ENCODE measurements around the gene FLT3LG.

The FLT3LG gene

DNA sequence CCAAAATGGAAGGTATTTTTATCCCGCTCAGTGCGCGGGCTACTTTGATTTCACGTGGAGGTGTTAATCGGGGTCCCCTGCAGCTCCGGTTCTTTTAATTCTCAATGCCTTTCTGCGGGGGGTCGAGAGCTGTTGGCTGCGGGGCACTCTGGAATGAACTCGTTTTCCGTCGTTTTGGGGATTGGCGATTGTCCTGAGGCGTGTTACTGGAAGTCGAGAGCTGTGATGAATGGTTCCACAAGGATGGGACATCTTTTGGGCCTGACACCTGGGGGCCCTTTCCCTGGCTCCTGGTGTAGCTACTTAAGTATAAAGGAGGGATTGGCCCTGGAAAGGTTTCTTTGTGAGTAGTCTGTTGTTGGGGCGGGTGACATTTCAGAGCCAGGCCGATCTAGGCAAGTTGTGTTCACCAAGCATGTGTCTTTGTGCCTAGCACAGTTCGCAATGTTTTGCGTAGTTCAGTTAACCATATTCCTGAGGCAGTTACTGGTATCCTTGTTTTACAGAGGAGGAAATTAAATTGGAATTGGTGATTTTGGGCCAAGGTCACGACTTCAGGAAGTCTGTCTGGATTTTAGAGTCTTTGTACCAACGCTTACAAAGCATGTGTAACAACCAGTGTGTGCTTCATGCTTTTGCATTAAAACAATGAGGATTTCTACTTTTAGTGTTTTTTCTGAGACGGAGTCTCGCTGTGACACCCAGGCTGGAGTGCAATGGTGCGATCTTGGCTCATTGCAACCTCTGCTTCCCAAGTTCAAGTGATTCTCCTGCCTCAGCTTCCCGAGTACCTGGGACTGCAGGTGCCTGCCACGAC is 14.2 kb downstream of the FLT3LG start:
- no peak for DNase-seq (ENCODE audit: low read depth in 2 of 2)

DNA sequence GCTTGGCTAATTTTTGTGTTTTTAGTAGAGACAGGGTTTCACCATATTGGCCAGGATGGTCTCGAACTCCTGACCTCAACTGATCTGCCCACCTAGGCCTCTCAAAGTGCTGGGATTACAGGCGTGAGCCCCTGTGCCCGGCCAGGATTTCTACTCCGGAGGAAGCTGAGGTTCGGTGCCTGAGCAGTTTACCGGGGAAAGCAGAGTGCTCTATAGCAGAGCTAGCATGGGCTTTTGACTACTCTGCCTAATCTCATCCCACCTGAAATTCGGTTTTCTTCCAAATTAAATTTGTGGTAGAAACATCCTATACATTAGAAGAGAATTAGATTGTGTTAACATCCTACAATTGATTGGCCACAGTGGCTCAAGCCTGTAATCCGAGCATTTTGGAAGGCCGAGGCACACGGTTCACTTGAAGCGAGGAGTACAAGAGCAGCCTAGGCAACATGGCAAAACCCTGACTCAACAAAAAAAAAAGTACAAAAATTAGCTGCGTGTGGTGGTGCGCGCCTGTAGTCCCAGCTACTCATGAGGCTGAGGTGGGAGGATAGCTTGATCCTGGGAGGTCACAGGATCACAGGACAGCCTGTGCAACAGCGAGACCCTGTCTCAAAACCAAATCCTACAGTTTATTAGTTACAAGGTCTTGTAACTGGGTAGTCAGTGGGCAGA is 15.0 kb downstream of the FLT3LG start:
- no peak for DNase-seq (ENCODE audit: low read depth in 2 of 2)

DNA sequence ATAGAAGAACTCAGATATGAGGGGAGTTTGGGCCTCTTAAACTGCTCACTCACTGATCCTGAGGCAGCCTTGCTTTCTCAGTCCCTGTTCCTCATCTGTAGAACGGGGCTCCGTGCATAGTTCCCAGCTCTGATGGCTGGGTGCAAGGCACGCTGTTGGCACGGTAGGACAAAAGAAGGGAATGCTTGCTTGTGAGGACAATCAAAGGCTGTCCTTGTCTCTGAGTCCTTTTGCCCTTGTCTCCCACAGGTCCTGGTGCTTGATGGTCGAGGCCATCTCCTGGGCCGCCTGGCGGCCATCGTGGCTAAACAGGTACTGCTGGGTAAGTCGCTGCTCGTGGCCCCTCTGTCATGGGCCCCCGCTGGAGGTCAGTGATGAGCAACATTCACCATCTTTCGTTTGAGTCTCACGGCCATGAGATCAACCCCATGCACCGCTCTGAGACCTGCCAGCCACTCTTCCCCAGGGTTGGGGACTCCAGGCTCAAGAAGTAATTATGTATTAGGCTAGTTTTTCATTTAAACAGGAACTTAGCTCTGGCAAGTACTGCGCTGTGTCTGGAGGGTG is 15.7 kb downstream of the FLT3LG start:
- no peak for DNase-seq (ENCODE audit: low read depth in 2 of 2)

DNA sequence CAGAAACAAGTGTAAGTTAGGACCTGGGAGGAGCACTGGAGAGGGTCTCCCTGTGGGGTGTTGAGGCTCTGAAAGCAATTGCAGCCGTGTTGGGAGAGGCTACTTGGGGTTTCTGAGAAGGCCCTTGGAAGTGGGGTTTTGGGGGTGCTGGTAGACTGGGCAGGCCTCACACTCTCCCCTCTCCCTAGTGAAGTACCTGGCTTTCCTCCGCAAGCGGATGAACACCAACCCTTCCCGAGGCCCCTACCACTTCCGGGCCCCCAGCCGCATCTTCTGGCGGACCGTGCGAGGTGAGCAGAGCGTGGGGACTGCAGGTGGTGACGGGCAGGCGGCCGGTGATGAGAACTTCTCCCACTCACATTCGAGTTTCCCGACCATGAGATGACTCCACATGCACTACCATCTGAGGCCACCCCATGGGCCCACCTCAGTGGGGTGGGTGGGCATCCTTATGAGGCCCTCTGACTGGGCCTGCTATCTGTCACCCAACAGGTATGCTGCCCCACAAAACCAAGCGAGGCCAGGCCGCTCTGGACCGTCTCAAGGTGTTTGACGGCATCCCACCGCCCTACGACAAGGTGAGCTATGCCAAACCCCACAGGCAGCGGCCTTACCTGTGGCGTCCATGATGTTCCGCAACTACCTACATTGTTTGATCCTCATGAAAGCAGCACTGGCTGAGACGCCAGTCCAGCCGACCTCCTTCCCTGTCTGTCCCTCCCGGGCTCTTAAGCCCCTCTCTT is 16.4 kb downstream of the FLT3LG start:
- no peak for DNase-seq (ENCODE audit: low read depth in 2 of 2)

DNA sequence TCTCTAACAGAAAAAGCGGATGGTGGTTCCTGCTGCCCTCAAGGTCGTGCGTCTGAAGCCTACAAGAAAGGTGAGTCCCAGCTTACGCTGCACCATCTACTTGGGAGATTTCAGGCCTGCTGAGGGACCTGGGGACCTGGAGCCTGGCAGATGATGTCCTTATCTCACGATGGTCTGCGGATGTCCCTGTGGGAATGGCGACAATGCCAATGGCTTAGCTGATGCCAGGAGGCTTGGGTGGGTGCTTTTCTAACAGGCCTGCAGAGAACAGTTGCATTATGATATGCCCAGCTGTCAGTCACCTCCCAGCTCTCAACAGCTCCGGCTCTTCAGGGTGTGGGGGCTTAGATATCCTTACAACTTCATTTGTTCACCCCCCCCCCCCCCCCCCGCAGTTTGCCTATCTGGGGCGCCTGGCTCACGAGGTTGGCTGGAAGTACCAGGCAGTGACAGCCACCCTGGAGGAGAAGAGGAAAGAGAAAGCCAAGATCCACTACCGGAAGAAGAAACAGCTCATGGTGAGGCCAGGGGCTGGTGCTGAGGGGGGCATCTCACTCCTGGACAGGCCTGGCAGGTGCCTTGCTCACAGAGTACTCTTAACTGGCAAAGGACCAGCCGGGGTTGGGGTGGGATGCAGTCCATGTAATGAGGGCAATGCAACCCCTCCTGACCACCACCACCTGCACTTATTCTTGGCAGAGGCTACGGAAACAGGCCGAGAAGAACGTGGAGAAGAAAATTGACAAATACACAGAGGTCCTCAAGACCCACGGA is 17.2 kb downstream of the FLT3LG start:
- no peak for DNase-seq (ENCODE audit: low read depth in 2 of 2)

DNA sequence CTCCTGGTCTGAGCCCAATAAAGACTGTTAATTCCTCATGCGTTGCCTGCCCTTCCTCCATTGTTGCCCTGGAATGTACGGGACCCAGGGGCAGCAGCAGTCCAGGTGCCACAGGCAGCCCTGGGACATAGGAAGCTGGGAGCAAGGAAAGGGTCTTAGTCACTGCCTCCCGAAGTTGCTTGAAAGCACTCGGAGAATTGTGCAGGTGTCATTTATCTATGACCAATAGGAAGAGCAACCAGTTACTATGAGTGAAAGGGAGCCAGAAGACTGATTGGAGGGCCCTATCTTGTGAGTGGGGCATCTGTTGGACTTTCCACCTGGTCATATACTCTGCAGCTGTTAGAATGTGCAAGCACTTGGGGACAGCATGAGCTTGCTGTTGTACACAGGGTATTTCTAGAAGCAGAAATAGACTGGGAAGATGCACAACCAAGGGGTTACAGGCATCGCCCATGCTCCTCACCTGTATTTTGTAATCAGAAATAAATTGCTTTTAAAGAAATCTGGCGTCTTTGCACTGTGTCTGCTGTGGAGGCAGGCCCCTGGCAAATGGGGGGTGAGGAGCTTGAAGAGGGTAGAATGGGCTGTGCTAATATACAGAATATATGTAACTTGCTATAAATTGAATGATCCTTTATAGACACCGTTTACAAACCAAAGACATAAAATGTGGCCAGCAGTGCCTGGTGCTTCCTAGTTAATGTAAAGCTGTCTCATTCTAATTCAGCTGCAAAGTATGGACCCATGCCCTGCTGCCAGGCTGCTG is 18.0 kb downstream of the FLT3LG start:
- no peak for DNase-seq (ENCODE audit: low read depth in 2 of 2)

DNA sequence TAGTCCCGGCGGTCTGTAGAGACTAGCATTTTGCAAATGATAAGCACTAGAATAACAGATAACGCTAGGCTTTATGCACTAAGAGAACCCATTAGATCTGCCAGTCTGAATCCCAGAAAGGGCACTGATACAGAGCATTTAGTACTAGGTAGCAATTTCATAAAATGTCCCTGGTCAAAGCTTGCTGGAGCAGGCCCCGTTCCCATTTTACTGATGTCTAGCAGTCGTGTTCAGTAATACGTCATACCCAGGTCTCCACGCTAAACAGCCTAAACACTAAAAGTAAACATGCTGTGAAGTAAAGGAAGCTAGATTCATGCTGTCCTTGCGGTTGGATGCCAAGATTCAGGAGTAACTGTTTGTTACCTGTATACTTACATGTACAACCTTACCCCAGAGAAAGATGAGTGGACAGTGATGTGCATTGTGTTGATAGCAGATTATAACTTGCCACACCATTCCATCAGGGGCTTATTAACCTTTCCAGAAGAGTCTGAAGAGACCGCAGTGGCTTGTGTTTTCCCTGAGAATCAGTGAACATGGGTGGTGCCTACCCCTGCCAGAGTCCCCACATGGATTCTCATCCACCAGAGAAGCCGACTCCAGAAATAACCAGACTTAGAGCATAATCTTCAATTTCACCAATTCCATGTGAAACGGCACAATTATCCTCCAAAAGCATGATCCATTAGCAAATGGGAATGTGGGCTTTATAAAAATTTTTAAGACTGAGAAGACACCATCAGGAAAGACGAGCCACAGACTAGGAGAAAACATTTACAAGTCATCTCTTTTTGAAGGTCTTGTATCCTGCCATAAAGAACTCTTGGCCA is 18.8 kb downstream of the FLT3LG start:
- DNase-seq (ENCODE audit: low read depth in 2 of 2) = no peak

DNA sequence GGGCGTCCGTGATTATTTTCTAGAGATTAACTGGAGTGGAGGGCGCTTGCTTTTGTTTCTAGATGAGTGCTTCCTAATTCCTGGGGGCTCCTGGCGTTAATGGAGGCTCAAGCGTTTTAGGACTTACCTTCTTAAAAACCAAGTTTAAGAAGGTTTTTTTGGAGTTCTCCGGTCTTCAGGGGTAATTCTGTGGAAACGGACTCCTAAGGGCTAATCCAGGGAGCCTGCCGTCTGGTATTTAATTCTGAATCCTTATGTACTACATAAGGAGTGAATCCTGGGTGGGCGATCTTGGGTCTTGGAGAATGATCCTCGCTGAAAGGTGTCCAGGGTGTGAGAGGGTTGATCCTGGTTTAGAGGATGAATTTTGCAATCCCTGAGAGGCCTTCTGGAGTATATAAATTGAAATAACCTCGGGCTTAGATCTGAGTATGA is 22.6 kb downstream of the FLT3LG start:
- DNase-seq (ENCODE audit: low read depth in 2 of 2) = no peak

DNA sequence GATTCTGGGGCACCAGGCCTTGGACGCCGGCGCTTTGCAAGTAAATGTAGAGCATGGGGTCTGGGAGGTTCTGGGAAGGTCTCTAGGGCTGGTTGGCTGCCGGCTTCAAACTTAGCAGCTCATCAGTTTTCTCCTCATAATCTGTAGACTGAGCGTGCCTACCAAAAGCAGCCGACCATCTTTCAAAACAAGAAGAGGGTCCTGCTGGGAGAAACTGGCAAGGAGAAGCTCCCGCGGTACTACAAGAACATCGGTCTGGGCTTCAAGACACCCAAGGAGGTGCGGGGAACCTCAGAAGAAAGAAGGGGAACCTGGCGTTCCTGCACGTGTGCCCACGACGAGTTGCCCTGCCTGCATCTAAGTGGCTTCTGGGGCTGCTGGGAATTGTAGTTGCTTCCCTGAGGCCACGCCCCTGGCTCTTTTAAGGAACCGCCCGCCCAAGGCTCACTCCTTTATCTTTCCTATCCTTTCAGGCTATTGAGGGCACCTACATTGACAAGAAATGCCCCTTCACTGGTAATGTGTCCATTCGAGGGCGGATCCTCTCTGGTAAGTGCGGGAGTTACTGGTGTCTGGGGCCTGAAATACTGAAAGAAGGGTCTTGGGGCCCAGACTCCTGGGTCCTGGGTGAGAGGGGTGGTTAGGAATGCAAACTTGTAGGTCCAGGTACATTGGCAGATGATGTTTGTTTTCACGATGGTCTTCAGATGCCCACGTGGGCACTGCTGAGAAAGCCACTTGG is 23.2 kb downstream of the FLT3LG start:
- DNase-seq (ENCODE audit: low read depth in 2 of 2) = peak in 1 of 2 donors; percentile 63

DNA sequence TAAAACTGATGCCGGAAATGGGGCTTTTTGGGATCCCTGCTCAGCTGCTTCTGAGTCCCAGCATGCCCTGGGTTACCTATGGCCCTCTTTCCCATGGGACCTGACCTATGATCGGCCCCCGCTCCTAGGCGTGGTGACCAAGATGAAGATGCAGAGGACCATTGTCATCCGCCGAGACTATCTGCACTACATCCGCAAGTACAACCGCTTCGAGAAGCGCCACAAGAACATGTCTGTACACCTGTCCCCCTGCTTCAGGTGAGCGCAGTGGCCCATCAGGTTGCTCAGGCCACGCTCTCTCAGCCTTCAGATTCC is 23.7 kb downstream of the FLT3LG start:
- DNase-seq (ENCODE audit: low read depth in 2 of 2) = no peak

DNA sequence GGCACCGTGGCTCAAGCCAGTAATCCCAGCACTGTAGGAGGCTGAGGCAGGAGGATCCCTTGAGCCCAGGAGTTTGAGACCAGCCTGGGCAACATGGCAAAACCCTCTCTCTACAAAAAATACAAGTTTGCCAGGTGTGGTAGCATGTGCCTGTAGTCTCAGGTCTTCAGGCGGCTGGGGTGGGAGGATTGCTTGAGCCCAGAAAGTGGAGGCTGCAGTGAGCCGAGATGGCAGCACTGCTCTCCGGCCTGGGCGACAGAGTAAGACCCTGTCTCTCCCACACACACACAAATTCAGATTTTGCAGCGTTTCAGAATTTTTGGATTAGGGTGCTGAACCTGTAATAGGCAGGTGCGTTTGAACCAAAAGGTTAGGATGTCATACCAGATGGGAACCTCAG is 24.5 kb downstream of the FLT3LG start:
- no peak for DNase-seq (ENCODE audit: low read depth in 2 of 2)

DNA sequence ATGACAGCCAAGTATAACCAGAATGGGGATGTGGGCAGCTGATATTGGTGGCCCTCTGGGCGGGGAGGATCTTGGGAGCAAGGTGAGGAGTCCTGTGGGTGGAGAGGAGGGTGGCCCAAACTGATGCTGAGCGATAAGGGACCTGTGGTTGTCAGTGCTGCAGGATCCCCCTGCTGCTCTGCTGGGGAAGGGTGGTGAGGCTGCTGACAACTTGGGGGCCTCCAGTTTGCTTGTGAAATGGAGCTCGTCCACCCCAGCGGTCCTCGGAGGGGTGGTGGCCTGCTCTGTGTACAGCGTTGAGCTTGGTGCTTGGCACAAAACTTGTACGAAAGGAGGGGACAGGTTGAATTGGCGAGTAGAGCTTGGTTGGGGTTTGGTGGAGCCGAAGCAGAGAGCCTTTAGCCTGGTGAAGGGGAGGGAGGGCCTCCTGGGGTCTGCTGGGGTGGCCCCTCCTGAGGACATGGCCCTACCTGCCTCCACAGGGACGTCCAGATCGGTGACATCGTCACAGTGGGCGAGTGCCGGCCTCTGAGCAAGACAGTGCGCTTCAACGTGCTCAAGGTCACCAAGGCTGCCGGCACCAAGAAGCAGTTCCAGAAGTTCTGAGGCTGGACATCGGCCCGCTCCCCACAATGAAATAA is 25.1 kb downstream of the FLT3LG start:
- no peak for DNase-seq (ENCODE audit: low read depth in 2 of 2)

DNA sequence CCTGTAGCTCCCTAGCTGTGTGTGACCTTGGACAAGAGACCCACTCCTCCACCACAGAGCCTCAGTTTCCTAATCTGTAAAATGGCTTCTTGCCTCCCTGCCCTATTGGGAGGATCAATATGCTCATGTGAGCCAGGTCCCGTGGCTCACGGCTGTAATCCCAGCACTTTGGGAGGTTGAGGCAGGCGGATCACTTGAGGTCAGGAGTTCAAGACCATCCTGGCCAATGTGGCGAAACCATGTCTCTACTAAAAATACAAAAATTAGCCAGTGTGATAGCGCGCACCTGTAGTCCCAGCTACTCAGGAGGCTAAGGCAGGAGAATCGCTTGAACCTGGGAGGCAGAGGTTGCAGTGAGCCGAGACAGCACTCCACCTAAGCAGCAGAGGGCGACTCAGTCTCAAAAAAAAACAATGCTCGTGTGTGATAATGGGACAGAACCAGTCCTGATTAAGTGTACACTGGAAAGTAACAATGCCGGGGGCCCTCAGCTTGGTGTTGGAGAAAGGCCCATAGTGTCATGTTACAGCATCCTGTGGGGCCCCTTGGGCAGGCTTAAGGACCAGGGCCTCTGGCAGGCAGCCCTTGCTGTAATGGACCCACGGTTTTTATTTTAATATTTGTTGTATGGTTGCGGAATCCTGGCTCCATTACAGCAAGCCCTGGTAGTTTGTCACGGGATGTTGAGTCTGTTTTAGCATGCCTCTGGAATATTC is 29.0 kb downstream of the FLT3LG start:
- DNase-seq (ENCODE audit: low read depth in 2 of 2) = no peak

DNA sequence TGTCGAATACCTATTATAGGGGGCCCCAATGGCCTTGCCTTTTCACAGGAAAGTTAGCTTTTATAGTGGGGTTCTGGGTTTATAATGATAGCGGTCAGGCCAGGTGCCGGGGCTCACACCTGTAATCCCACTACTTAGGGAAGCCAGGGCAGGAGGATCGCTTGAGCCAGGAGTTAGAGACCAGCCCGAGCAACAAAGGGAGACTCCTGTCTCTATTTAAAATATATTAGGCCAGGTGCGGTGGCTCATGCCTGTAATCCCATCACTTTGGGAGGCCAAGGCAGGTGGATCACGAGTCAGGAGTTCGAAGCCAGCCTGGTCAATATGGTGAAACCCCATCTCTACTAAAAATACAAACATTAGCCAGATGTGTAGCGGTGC is 29.6 kb downstream of the FLT3LG start:
- no peak for DNase-seq (ENCODE audit: low read depth in 2 of 2)

DNA sequence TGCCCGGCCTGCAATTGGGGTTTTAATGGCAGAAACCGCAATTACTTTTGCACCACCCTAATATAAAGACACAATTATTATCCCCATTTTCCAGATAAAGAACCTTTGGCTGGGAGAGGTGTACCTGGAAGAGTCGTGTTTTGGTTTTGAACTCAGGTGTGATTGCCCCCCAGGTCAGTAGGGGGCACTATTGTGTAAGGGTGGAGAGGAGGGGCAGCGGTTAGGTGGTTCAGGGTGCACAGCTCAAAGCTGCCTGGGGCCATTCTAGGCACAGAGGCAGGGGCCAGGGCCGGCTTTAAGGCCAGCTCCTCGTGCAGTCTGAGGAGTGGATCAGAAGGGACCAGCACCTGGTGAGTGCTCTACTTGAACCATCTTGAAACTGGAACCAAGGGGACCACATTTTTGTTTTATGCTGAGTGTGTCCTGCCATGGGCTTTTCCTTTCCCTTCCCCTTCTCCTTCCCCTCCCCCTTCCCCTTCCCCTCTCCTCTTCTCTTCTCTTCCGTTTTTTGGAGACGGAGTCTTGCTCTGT is 32.6 kb downstream of the FLT3LG start:
- DNase-seq (ENCODE audit: low read depth in 2 of 2) = no peak

DNA sequence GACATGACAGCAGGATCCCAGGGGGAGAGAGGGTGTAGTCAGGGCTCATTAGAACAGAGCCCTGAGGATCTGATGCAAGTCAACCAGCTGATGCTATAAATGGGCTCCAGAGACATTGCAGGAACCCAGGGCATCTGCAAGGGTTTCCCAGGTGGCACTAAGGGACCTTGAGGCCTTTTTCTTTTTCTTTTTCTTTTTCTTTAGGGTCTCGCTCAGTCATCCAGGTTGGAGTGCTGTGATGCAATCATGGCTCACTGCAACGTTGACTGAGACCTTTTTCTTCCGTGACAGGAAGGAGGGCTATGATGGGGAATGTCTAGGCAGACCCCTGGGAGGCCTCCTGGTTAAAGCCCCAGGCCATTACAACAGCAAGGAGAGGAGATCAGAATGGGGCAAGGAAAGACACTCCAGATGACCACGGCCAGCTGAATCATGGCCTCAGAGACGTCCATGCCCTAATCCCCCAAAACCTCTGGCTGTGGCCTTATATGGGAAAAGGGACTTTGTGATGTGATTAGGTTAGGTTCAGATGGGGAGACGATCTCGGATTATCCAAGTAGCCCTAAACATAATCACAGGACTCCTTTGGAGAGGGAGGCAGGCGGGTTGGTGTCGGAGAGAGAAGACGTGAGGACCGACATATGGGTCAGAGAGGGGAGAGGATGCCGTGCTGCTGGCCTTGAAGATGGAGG is 33.9 kb downstream of the FLT3LG start:
- no peak for DNase-seq (ENCODE audit: low read depth in 2 of 2)

DNA sequence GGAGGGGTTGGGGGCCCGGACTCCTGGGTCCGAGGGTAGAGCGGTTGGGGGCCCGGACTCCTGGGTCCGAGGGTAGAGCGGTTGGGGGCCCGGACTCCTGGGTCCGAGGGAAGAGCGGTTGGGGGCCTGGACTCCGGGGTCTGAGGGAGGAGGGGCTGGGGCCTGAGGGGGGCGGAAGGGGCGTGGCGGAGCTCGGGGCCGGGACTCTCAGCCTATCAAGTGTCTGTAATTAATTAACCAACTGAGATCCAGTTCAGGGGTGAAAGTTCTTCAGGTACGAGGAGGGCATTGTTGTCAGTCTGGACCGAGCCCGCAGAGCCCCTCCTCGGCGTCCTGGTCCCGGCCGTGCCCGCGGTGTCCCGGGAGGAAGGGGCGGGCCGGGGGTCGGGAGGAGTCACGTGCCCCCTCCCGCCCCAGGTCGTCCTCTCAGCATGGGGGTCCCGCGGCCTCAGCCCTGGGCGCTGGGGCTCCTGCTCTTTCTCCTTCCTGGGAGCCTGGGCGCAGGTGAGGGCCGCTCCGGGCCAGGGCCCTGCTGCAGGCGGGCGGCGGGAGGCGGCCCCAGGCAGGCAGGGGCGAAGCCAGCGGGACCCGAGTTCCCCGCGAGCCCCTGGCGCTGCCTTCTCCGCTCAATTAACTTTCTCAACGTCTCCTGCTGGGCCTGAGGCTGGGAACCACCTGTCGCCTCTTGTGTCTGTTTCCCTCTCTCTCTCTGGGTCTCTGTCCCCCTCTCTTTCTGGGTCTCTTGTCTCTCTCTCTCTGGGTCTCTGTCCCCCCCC is 39.1 kb downstream of the FLT3LG start:
- DNase-seq (ENCODE audit: low read depth in 2 of 2) = no peak

Measured in stimulated activated CD8-positive, alpha-beta memory T cell treated with anti-CD3 and anti-CD28 coated beads, Interleukin-15, amount 100 ng/mL, for 48 hours (primary cell).